Astrocyte (in vitro differentiated cells and primary cell): Measurements from ENCODE around the gene KIF7. TPM values are rescaled to one million over a fixed set of nuclear protein-coding genes. Genes with fewer than 3 reads are reported as not detected.
A peak's percentile ranks its signal among the peaks of the same experiment; 100 is the strongest.

Source experiments
- DNase-seq: peaks from one replicate; pipeline ENCODE4 v3.0.0-alpha.2; 2010; ENCODE audit warnings: low read depth
- FAIRE-seq: peaks from 2 replicates; lab custom pipeline; 2011; peaks lifted over from hg19 to GRCh38; lab: Jason Lieb, UNC
- H2AFZ ChIP-seq: 2 replicates; pipeline ENCODE4 v1.6.0; 2012; ENCODE audit warnings: low read depth, low read length, inconsistent platforms
- H3K27ac ChIP-seq: 2 replicates; pipeline ENCODE4 v1.5.1; 2011; ENCODE audit warnings: low read depth, low read length, inconsistent platforms
- H3K27me3 ChIP-seq: 2 replicates; pipeline ENCODE4 v1.6.0; 2011; ENCODE audit warnings: low read length, inconsistent platforms; ENCODE audit not compliant: insufficient read depth
- H3K36me3 ChIP-seq: 2 replicates; pipeline ENCODE4 v1.5.1; 2011; ENCODE audit warnings: low read length, inconsistent platforms; ENCODE audit not compliant: insufficient read depth
- H3K4me1 ChIP-seq: 2 replicates; pipeline ENCODE4 v1.5.1; 2011; ENCODE audit warnings: low read length, inconsistent platforms; ENCODE audit not compliant: insufficient read depth
- H3K4me2 ChIP-seq: 2 replicates; pipeline ENCODE4 v1.6.0; 2012; ENCODE audit warnings: low read length, inconsistent platforms
- H3K4me3 ChIP-seq: 2 replicates; pipeline ENCODE4 v1.5.1; 2011; ENCODE audit warnings: low read depth, mild to moderate bottlenecking, low read length, inconsistent platforms; ENCODE audit not compliant: insufficient read depth
- H3K79me2 ChIP-seq: 2 replicates; pipeline ENCODE4 v1.6.0; 2012; ENCODE audit warnings: mild to moderate bottlenecking, low read length, inconsistent platforms; ENCODE audit not compliant: insufficient read depth
- H3K9ac ChIP-seq: 2 replicates; pipeline ENCODE4 v1.6.0; 2012; ENCODE audit warnings: mild to moderate bottlenecking, low read length, inconsistent platforms
- H3K9me3 ChIP-seq: 2 replicates; pipeline ENCODE4 v1.5.1; 2012; ENCODE audit warnings: low read depth, mild to moderate bottlenecking, low read length, inconsistent platforms; ENCODE audit not compliant: insufficient read depth
- H4K20me1 ChIP-seq: 2 replicates; pipeline ENCODE4 v1.6.0; 2012; ENCODE audit warnings: low read length, inconsistent platforms; ENCODE audit not compliant: insufficient read depth
- H3K27ac Mint-ChIP-seq: one replicate; pipeline ENCODE4 v1.8.0; 2021; ENCODE audit warnings: mild to moderate bottlenecking, mixed read lengths; ENCODE audit not compliant: unreplicated experiment
- H3K27me3 Mint-ChIP-seq: one replicate; pipeline ENCODE4 v1.8.0; 2021; ENCODE audit warnings: low read depth, mixed read lengths; ENCODE audit not compliant: unreplicated experiment
- H3K36me3 Mint-ChIP-seq: one replicate; pipeline ENCODE4 v1.8.0; 2021; ENCODE audit warnings: low read depth, mixed read lengths; ENCODE audit not compliant: unreplicated experiment
- H3K4me1 Mint-ChIP-seq: one replicate; pipeline ENCODE4 v1.8.0; 2021; ENCODE audit warnings: low read depth, mixed read lengths; ENCODE audit not compliant: unreplicated experiment
- H3K4me3 Mint-ChIP-seq: one replicate; pipeline ENCODE4 v1.8.0; 2021; ENCODE audit warnings: mild to moderate bottlenecking, moderate library complexity, mixed read lengths; ENCODE audit not compliant: unreplicated experiment
- H3K9me3 Mint-ChIP-seq: one replicate; pipeline ENCODE4 v1.8.0; 2021; ENCODE audit warnings: mild to moderate bottlenecking, mixed read lengths; ENCODE audit not compliant: unreplicated experiment
- EZH2 ChIP-seq: IDR thresholded peaks from 2 replicates; pipeline ENCODE4 v1.6.1; 2012; ENCODE audit warnings: mild to moderate bottlenecking, low read length, inconsistent platforms; ENCODE audit not compliant: insufficient read depth
- total RNA-seq: library from RNA; stranded (reverse); gene quantifications from 2 replicates; pipeline ENCODE4 v1.2.1, GENCODE V29; 2021
- TF ChIP-seq, protein P1 (sequence below): IDR thresholded peaks from 2 replicates; pipeline ENCODE4 v1.5.1; 2011; ENCODE audit warnings: low read depth, mild to moderate bottlenecking, inconsistent platforms, low read length, moderate library complexity; ENCODE audit not compliant: insufficient read depth

Gene KIF7
- total RNA-seq, 1 donor from 2014 or later = 5.1 TPM

DNA sequence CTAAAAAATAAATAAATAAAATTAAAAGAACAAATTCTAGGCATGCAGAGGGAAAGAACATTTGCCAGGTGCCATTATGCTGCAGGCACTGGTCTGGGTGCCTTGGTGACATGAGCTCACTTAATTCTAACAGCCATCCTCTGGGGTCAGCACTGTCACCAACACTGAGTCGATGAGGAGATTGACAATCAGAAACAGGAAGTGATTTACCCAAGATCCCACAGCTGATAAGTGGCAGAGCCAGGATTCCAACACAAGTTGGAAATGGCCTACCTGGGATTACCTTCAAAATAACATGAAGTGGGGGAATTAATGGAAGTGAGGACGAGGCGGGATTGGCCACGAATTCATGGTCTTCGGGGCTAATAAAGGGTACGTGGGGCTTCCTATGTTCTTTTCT lies 20.3 kb upstream of the KIF7 start:
- FAIRE-seq = no peak

DNA sequence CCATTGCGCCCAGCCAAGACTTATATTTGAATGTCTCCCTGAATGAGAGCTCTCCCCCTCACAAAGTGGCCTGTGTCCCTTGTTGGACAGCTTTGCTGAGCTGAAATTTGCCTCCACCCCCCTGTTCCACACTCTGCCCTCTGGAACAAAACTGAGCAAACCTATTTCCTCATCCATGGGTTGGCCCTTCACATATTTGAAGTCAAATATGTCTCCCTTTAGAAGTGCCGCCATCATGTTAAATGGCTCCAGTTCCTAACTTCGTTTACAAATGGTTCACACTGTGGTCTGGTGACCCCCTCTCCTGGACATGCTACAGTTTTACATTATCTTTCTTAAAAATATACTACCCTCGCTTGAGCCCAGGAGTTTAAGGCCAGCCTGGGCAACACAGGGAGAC lies 19.3 kb upstream of the KIF7 start:
- H3K4me3 Mint-ChIP-seq = no peak overlapping the region
- peaks cover 1% of the 10 kb centered on the region for H3K36me3 Mint-ChIP-seq
- H3K4me1 Mint-ChIP-seq = peaks cover 7% of the 10 kb centered on the region
- H3K27me3 Mint-ChIP-seq = peaks cover 44% of the 10 kb centered on the region
- no peaks in the 10 kb centered on the region for H3K36me3 ChIP-seq
- no peak overlapping the region for H3K9ac ChIP-seq
- H3K4me1 ChIP-seq = no peaks in the 10 kb centered on the region
- peaks cover 7% of the 10 kb centered on the region for H3K9me3 Mint-ChIP-seq
- H4K20me1 ChIP-seq = no peaks in the 10 kb centered on the region
- DNase-seq (no peak), FAIRE-seq (no peak)
- no peak for TF ChIP-seq EZH2
- TF ChIP-seq, protein P1, sequence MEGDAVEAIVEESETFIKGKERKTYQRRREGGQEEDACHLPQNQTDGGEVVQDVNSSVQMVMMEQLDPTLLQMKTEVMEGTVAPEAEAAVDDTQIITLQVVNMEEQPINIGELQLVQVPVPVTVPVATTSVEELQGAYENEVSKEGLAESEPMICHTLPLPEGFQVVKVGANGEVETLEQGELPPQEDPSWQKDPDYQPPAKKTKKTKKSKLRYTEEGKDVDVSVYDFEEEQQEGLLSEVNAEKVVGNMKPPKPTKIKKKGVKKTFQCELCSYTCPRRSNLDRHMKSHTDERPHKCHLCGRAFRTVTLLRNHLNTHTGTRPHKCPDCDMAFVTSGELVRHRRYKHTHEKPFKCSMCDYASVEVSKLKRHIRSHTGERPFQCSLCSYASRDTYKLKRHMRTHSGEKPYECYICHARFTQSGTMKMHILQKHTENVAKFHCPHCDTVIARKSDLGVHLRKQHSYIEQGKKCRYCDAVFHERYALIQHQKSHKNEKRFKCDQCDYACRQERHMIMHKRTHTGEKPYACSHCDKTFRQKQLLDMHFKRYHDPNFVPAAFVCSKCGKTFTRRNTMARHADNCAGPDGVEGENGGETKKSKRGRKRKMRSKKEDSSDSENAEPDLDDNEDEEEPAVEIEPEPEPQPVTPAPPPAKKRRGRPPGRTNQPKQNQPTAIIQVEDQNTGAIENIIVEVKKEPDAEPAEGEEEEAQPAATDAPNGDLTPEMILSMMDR = no peak
- no peaks in the 10 kb centered on the region for H3K79me2 ChIP-seq
- H3K27me3 ChIP-seq = no peaks in the 10 kb centered on the region
- no peak overlapping the region for H3K27ac ChIP-seq
- no peak overlapping the region for H3K27ac Mint-ChIP-seq
- H2AFZ ChIP-seq = no peak overlapping the region
- no peaks in the 10 kb centered on the region for H3K9me3 ChIP-seq
- no peak overlapping the region for H3K4me3 ChIP-seq
- no peak overlapping the region for H3K4me2 ChIP-seq

More for the DNA sequence above, 20.3 kb upstream of the KIF7 start:
- Mint-ChIP-seq H3K27ac (no peak overlapping the region), H3K27me3 (peaks cover 44% of the 10 kb centered on the region), H3K4me1 (peaks cover 7% of the 10 kb centered on the region), H3K36me3 (no peaks in the 10 kb centered on the region), H3K9me3 (peaks cover 6% of the 10 kb centered on the region), H3K4me3 (no peak overlapping the region)
- no peak overlapping the region for H3K9ac ChIP-seq
- no peaks in the 10 kb centered on the region for H3K27me3 ChIP-seq
- no peak overlapping the region for H2AFZ ChIP-seq
- no peak overlapping the region for H3K4me3 ChIP-seq
- no peaks in the 10 kb centered on the region for H3K79me2 ChIP-seq
- no peaks in the 10 kb centered on the region for H4K20me1 ChIP-seq
- TF ChIP-seq EZH2 = no peak
- TF ChIP-seq, protein P1 = no peak
- H3K4me2 ChIP-seq = no peak overlapping the region
- H3K4me1 ChIP-seq = no peaks in the 10 kb centered on the region
- H3K27ac ChIP-seq = no peak overlapping the region
- H3K9me3 ChIP-seq = no peaks in the 10 kb centered on the region
- no peaks in the 10 kb centered on the region for H3K36me3 ChIP-seq
- DNase-seq = no peak

DNA sequence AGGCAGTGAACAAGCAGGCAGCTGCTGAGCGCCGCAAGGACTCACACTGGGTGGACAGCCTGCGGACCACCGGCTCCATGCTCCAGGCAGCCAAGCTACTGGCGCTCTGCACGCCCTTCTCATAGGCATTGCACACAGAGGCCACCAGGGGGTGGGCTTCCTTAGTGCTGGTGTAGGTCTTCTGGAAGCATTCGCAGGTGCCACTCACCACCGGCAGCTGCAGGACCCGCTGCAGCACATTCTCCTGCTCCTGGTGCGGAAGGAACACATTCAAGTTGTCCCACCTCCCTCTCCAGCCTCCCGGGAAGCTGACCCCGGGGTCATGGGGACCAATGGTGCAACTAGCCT lies 17.9 kb upstream of the KIF7 start:
- no peaks in the 10 kb centered on the region for H3K9me3 ChIP-seq
- no peak overlapping the region for H3K4me2 ChIP-seq
- peaks cover 7% of the 10 kb centered on the region for H3K4me1 Mint-ChIP-seq
- no peaks in the 10 kb centered on the region for H3K27me3 ChIP-seq
- H3K36me3 ChIP-seq = no peaks in the 10 kb centered on the region
- no peak overlapping the region for H3K27ac Mint-ChIP-seq
- FAIRE-seq = no peak
- H3K79me2 ChIP-seq = no peaks in the 10 kb centered on the region
- no peak overlapping the region for H3K9ac ChIP-seq
- H3K9me3 Mint-ChIP-seq = peaks cover 7% of the 10 kb centered on the region
- TF ChIP-seq, protein P1 = peak; percentile 34
- TF ChIP-seq EZH2 = no peak
- DNase-seq = no peak
- H4K20me1 ChIP-seq = no peaks in the 10 kb centered on the region
- H3K27ac ChIP-seq = no peak overlapping the region
- H3K27me3 Mint-ChIP-seq = peaks cover 36% of the 10 kb centered on the region
- H3K4me1 ChIP-seq = no peaks in the 10 kb centered on the region
- H3K4me3 Mint-ChIP-seq = no peak overlapping the region
- H3K4me3 ChIP-seq = no peak overlapping the region
- H2AFZ ChIP-seq = no peak overlapping the region
- peaks cover 1% of the 10 kb centered on the region for H3K36me3 Mint-ChIP-seq
